ENCODE measurements around the gene FOSB. TPM values are rescaled to one million over a fixed set of nuclear protein-coding genes. Genes with fewer than 3 reads are reported as not detected.

The FOSB gene
- total and polyA plus RNA-seq, 9 donors: 2.9 to 295 (median 44.3) TPM

DNA sequence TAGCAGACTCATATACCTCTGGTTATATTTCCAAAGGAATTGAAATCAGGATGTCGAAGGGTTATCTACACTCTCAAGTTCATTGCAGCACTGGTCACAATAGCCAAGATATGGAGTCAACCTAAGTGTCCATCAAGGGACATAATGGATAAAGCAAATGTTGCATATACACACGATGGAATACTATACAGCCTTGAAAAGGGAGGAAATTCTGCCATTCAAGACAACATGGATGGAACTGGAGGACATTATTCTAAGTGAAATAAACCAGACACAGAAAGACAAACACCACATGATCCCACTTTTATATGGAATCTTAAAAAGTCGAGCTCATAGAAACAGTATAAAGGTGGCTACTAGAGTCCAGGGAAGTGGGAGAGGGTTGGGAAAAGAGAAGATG, 30.5 kb upstream of the FOSB start:
- peaks cover 3% of the 10 kb centered on the region for H3K4me1 ChIP-seq (ENCODE audit: insufficient read depth)
- WGBS, 3 donors: 86 to 90% (median 89%) methylated on average over 3 of the region's 3 CpGs
- TF ChIP-seq EP300 (IDR thresholded peaks at IDR 0.05) (no peak), POLR2A (IDR thresholded peaks at IDR 0.05) (no peak)
- TF ChIP-seq, protein P1, sequence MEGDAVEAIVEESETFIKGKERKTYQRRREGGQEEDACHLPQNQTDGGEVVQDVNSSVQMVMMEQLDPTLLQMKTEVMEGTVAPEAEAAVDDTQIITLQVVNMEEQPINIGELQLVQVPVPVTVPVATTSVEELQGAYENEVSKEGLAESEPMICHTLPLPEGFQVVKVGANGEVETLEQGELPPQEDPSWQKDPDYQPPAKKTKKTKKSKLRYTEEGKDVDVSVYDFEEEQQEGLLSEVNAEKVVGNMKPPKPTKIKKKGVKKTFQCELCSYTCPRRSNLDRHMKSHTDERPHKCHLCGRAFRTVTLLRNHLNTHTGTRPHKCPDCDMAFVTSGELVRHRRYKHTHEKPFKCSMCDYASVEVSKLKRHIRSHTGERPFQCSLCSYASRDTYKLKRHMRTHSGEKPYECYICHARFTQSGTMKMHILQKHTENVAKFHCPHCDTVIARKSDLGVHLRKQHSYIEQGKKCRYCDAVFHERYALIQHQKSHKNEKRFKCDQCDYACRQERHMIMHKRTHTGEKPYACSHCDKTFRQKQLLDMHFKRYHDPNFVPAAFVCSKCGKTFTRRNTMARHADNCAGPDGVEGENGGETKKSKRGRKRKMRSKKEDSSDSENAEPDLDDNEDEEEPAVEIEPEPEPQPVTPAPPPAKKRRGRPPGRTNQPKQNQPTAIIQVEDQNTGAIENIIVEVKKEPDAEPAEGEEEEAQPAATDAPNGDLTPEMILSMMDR (IDR thresholded peaks at IDR 0.05): no peak
- DNase-seq: no peak
- H3K36me3 ChIP-seq: no peaks in the 10 kb centered on the region
- intact Hi-C loops (cut with DNase I): loop anchor here in 1 of 4 donors (10.0 kb wide), 1 partner anchor 207 kb away; no protein-coding TSS in a partner anchor
- H3K9me3 ChIP-seq: no peaks in the 10 kb centered on the region
- no peaks in the 10 kb centered on the region for H3K27me3 ChIP-seq
- H3K4me3 ChIP-seq: no peak overlapping the region
- no peak overlapping the region for H3K27ac ChIP-seq

GRCh38 chr19:45439190-45439568, 28.6 kb upstream of the FOSB start:
- peak overlapping the region; percentile 65 for H3K4me3 ChIP-seq
- H3K36me3 ChIP-seq: no peaks in the 10 kb centered on the region
- peaks cover 3% of the 10 kb centered on the region for H3K4me1 ChIP-seq (ENCODE audit: insufficient read depth)
- 25 to 31% (median 27%) methylated on average over 10 of the region's 10 CpGs for WGBS, 3 donors
- TF ChIP-seq POLR2A (IDR thresholded peaks at IDR 0.05) (no peak), EP300 (IDR thresholded peaks at IDR 0.05) (no peak)
- TF ChIP-seq, protein P1 (IDR thresholded peaks at IDR 0.05): no peak
- no peaks in the 10 kb centered on the region for H3K9me3 ChIP-seq
- intact Hi-C loops (cut with DNase I): loop anchor here in 2 of 4 donors (2.0 to 10.0 kb wide), 2 partner anchors 40 to 206 kb away; no protein-coding TSS in a partner anchor
- DNase-seq: no peak
- H3K27me3 ChIP-seq: no peaks in the 10 kb centered on the region
- peak overlapping the region; percentile 96 to 98 for H3K27ac ChIP-seq

DNA sequence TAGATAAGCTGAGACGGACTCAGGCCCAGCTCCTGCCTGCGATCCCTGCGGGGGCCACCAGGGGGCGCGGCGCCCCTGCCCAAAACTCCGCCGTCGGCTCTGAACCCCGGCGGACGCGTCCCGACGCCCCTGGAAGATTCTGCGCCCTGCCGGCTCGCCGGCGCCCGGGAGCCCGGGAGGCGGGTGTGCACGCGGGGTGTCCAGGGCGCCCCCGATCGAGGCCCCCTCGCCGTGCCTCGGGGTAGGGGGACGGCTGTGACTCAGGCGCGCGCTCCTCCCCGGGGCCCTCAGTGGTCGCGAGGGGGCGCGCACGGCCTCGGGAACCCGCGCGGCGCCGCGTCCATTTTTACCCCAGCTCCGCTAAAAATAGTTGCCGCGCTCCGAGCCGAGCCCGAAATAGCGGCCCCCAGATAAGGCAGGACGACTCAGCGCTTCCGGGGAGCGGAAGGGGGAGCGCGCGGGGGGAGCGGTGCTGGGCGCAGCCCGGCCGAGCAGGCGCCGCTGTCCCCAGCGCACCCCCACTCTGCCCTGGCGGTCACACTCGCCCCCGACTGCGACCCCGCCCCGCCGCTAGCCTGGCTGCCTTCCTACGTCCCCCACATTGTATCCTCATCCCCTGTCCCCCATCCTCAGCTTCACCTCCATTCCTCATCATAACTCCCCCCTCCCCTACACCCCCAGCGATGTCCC, 28.1 kb upstream of the FOSB start:
- no peaks in the 10 kb centered on the region for H3K36me3 ChIP-seq
- H3K9me3 ChIP-seq: no peaks in the 10 kb centered on the region
- H3K4me3 ChIP-seq: peak overlapping the region; percentile 65
- TF ChIP-seq EP300 (IDR thresholded peaks at IDR 0.05): peak; percentile 33
- TF ChIP-seq, protein P1 (IDR thresholded peaks at IDR 0.05): peak; percentile 99 to 100 (median 100)
- TF ChIP-seq POLR2A (IDR thresholded peaks at IDR 0.05): peak; percentile 43
- WGBS, 3 donors: 0 to 1% (median 0%) methylated on average over 27 to 78 of the region's 78 CpGs
- peak; percentile 93 to 95 (median 93) for DNase-seq
- intact Hi-C loops (cut with DNase I): loop anchor here (1.0 to 10.0 kb wide), 4 partner anchors 17 to 205 kb away; partner anchors contain the start of gene ERCC1 (in 1 of the 4)
- H3K27me3 ChIP-seq: no peaks in the 10 kb centered on the region
- peaks cover 5% of the 10 kb centered on the region for H3K4me1 ChIP-seq (ENCODE audit: insufficient read depth)
- peak overlapping the region; percentile 96 to 98 for H3K27ac ChIP-seq

DNA sequence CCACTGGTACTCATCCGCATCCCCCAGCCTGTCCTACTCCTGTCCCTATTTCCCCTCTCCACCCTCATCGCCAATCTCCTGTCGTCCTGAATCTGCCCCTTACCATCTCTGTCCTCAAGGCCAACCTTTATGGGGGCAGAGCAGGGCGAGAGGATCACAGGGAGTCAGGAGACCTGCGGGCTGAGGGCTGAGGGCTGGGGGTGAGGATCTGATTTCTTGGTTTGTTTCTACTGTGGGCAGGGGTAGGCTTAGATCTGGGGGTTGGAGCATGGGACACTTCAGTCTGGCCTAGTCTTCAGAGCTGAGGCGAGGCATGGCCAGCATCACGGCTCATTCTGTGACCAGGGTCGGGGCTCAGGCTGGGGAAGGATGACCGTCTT, 27.5 kb upstream of the FOSB start:
- peak in 1 of 5 donors; percentile 49 for DNase-seq
- Histone ChIP-seq H3K9me3 (no peaks in the 10 kb centered on the region), H3K27me3 (no peaks in the 10 kb centered on the region), H3K27ac (peak overlapping the region; percentile 96 to 98), H3K36me3 (no peaks in the 10 kb centered on the region), H3K4me1 (ENCODE audit: insufficient read depth) (peaks cover 9% of the 10 kb centered on the region), H3K4me3 (peak overlapping the region; percentile 65)
- intact Hi-C loops (cut with DNase I): loop anchor here in 2 of 4 donors (1.0 to 2.0 kb wide), 3 partner anchors 17 to 39 kb away; partner anchors contain the start of gene ERCC1 (in 1 of the 2)
- TF ChIP-seq POLR2A (IDR thresholded peaks at IDR 0.05) (no peak), EP300 (IDR thresholded peaks at IDR 0.05) (no peak)
- TF ChIP-seq, protein P1 (IDR thresholded peaks at IDR 0.05): no peak
- 50 to 57% (median 52%) methylated on average over 9 of the region's 9 CpGs for WGBS, 3 donors

All from ovary (tissue), 9 donors.